H9 (cell line): ENCODE measurements around the gene FOXD1. TPM values are rescaled to one million over a fixed set of nuclear protein-coding genes. Genes with fewer than 3 reads are reported as not detected.
A peak's percentile ranks its signal among the peaks of the same experiment; 100 is the strongest.

Experiments
- DNase-seq: peaks from one replicate; pipeline ENCODE4 v3.0.0-alpha.2; 2017
- H2AFZ ChIP-seq: one replicate; pipeline ENCODE4 v1.6.1; 2013; ENCODE audit warnings: mild to moderate bottlenecking, low read length, control low read depth, moderate library complexity
- H2AK5ac ChIP-seq: 2 replicates; pipeline ENCODE4 v1.6.1; 2013; ENCODE audit warnings: low read length, control low read depth, mixed read lengths; ENCODE audit not compliant: insufficient read length
- H2BK120ac ChIP-seq: one replicate; pipeline ENCODE4 v1.6.1; 2013; ENCODE audit warnings: low read depth, mild to moderate bottlenecking, low read length, control low read depth, inconsistent platforms; ENCODE audit not compliant: poor library complexity, severe bottlenecking
- H2BK12ac ChIP-seq: 2 replicates; pipeline ENCODE4 v1.6.1; 2013; ENCODE audit warnings: low read length, control low read depth, mixed read lengths, low read depth; ENCODE audit not compliant: insufficient read length
- H2BK15ac ChIP-seq: 2 replicates; pipeline ENCODE4 v1.6.1; 2013; ENCODE audit warnings: low read depth, low read length, control low read depth
- H2BK20ac ChIP-seq: one replicate; pipeline ENCODE4 v1.6.1; 2013; ENCODE audit warnings: low read depth, mild to moderate bottlenecking, low read length, control low read depth, inconsistent platforms; ENCODE audit not compliant: poor library complexity, severe bottlenecking
- H2BK5ac ChIP-seq: 2 replicates; pipeline ENCODE4 v1.6.1; 2013; ENCODE audit warnings: low read length, control low read depth, mixed read lengths; ENCODE audit not compliant: insufficient read length
- H3K14ac ChIP-seq: 2 replicates; pipeline ENCODE4 v1.6.1; 2013; ENCODE audit warnings: low read length, control low read depth; ENCODE audit not compliant: insufficient read depth
- H3K18ac ChIP-seq: 2 replicates; pipeline ENCODE4 v1.6.1; 2013; ENCODE audit warnings: low read depth, mild to moderate bottlenecking, mixed read lengths, low read length, control low read depth; ENCODE audit not compliant: insufficient read length
- H3K23ac ChIP-seq: 2 replicates; pipeline ENCODE4 v1.6.1; 2013; ENCODE audit warnings: low read length, control low read depth, mixed read lengths, low read depth; ENCODE audit not compliant: insufficient read length
- H3K23me2 ChIP-seq: 2 replicates; pipeline ENCODE4 v1.6.1; 2013; ENCODE audit warnings: low read depth, mild to moderate bottlenecking, mixed read lengths, low read length, control low read depth; ENCODE audit not compliant: insufficient read length, poor library complexity, severe bottlenecking
- H3K27ac ChIP-seq: 2 replicates; pipeline ENCODE4 v1.5.1; 2013; ENCODE audit warnings: low read length, control low read depth, mixed read lengths, low read depth; ENCODE audit not compliant: insufficient read length
- H3K27me3 ChIP-seq: 2 replicates; pipeline ENCODE4 v1.6.1; 2013; ENCODE audit warnings: low read length, control low read depth, inconsistent platforms; ENCODE audit not compliant: insufficient read depth
- H3K4ac ChIP-seq: 2 replicates; pipeline ENCODE4 v1.6.1; 2013; ENCODE audit warnings: low read depth, mild to moderate bottlenecking, control low read depth, inconsistent platforms, low read length, moderate library complexity
- H3K4me1 ChIP-seq: 2 replicates; pipeline ENCODE4 v1.6.1; 2013; ENCODE audit warnings: low read length, control low read depth, inconsistent platforms; ENCODE audit not compliant: insufficient read depth
- H3K4me2 ChIP-seq: 2 replicates; pipeline ENCODE4 v1.6.1; 2013; ENCODE audit warnings: low read length, control low read depth, mixed read lengths; ENCODE audit not compliant: insufficient read length, insufficient read depth
- H3K56ac ChIP-seq: 2 replicates; pipeline ENCODE4 v1.6.1; 2013; ENCODE audit warnings: low read depth, mild to moderate bottlenecking, mixed read lengths, low read length, control low read depth; ENCODE audit not compliant: insufficient read length
- H3K79me1 ChIP-seq: 2 replicates; pipeline ENCODE4 v1.6.1; 2013; ENCODE audit warnings: low read depth, mild to moderate bottlenecking, moderate library complexity, low read length, control low read depth, inconsistent platforms; ENCODE audit not compliant: insufficient read depth, poor library complexity, severe bottlenecking
- H3K79me2 ChIP-seq: 2 replicates; pipeline ENCODE4 v1.6.1; 2013; ENCODE audit warnings: low read length, control low read depth, inconsistent platforms; ENCODE audit not compliant: insufficient read depth
- H3K9ac ChIP-seq: 2 replicates; pipeline ENCODE4 v1.6.1; 2013; ENCODE audit warnings: low read length, control low read depth, mixed read lengths; ENCODE audit not compliant: insufficient read length; ENCODE audit errors: extremely low read depth
- H3K9me3 ChIP-seq: one replicate; pipeline ENCODE4 v1.6.1; 2013; ENCODE audit warnings: low read depth, low read length, inconsistent platforms; ENCODE audit not compliant: control insufficient read depth
- H3T11ph ChIP-seq: one replicate; pipeline ENCODE4 v1.6.1; 2013; ENCODE audit warnings: mild to moderate bottlenecking, low read length, control low read depth, inconsistent platforms
- H4K20me1 ChIP-seq: one replicate; pipeline ENCODE4 v1.6.1; 2013; ENCODE audit not compliant: control insufficient read depth, insufficient read length, insufficient read depth
- H4K5ac ChIP-seq: 2 replicates; pipeline ENCODE4 v1.6.1; 2013; ENCODE audit warnings: low read depth, mild to moderate bottlenecking, mixed read lengths, low read length, control low read depth; ENCODE audit not compliant: insufficient read length
- H4K8ac ChIP-seq: replicated peaks from 2 replicates; pipeline ENCODE4 v1.6.1; 2013; ENCODE audit warnings: low read length, control low read depth, mixed read lengths, low read depth; ENCODE audit not compliant: insufficient read length
- H4K91ac ChIP-seq: 2 replicates; pipeline ENCODE4 v1.6.1; 2013; ENCODE audit warnings: low read depth, mild to moderate bottlenecking, moderate library complexity, mixed read lengths, low read length, control low read depth; ENCODE audit not compliant: insufficient read length
- H3K27ac Mint-ChIP-seq, 3 experiments: 2 replicates in 2 of 3; 3 replicates in 1 of 3; pipeline ENCODE4 v1.8.0; 2020 to 2021; ENCODE audit warnings: mixed read lengths in 3 of 3, mild to moderate bottlenecking in 1 of 3, moderate library complexity in 1 of 3
- H3K27me3 Mint-ChIP-seq: 2 replicates; pipeline ENCODE4 v1.8.0; 2021; ENCODE audit warnings: low read depth, mild to moderate bottlenecking, moderate library complexity, mixed read lengths
- H3K36me3 Mint-ChIP-seq, 3 experiments: 2 replicates in 2 of 3; 3 replicates in 1 of 3; pipeline ENCODE4 v1.8.0; 2020 to 2021; ENCODE audit warnings: low read depth in 3 of 3, mixed read lengths in 3 of 3; ENCODE audit not compliant: insufficient read depth in 1 of 3
- H3K4me1 Mint-ChIP-seq, 2 experiments: 2 replicates each; pipeline ENCODE4 v1.8.0; 2020; ENCODE audit warnings: mixed read lengths in 2 of 2
- H3K4me3 Mint-ChIP-seq, 2 experiments: 2 replicates in 1 of 2; 3 replicates in 1 of 2; pipeline ENCODE4 v1.8.0; 2020 to 2021; ENCODE audit warnings: mild to moderate bottlenecking in 2 of 2, mixed read lengths in 2 of 2, moderate library complexity in 1 of 2
- H3K9me3 Mint-ChIP-seq, 2 experiments: 2 replicates in 1 of 2; 3 replicates in 1 of 2; pipeline ENCODE4 v1.8.0; 2020; ENCODE audit warnings: mild to moderate bottlenecking in 2 of 2, mixed read lengths in 2 of 2, moderate library complexity in 1 of 2
- WGBS: extraction: QIAGEN DNeasy Blood & Tissue Kit; methylation state at CpG from one replicate; pipeline ENCODE4 v1.1.7; 2013; ENCODE audit warnings: missing lambda C conversion rate, low lambda C conversion rate, mixed read lengths; ENCODE audit not compliant: insufficient read length; ENCODE audit errors: extremely low coverage; 5-methylcytosine and 5-hydroxymethylcytosine counted together
- total RNA-seq: library from RNA; stranded (reverse); gene quantifications from 2 replicates; pipeline ENCODE4 v1.2.1, GENCODE V29; 2021
- TF ChIP-seq, protein P1 (sequence below): fragments of 200-600 bp; sonication (generic); conservative IDR thresholded peaks from 3 replicates; pipeline ENCODE4 v1.8.0; 2021; ENCODE audit warnings: antibody characterized with exemption, mild to moderate bottlenecking

Gene FOXD1
- total RNA-seq, 1 experiment from 2014 or later: 0.20 TPM

DNA sequence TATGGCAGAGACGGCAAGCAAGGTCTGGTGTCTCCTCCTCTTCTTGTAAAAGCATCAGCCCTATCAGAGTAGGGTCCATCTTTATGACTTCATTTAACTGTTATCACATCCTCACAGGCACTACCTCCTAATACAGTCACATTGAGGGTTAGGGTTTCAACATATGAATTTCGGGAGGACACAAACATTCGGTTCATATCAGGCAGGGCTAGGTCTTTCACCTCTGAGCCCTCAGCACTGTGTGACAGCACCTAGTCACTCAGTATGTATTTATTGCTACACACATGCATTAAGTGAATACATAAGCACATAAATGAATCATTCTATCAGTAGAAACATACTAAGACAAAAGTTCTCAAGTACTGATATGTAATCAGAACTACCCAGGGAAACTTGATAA is 40.2 kb upstream of the FOXD1 start:
- Histone ChIP-seq H4K91ac (no peak overlapping the region), H4K20me1 (no peaks in the 10 kb centered on the region), H2AFZ (no peak overlapping the region), H3K79me1 (no peaks in the 10 kb centered on the region), H3K56ac (no peak overlapping the region), H3K23ac (no peak overlapping the region), H3K4ac (no peak overlapping the region), H3K4me2 (no peak overlapping the region), H3K27ac (peak overlapping the region; percentile 98), H3K9me3 (no peaks in the 10 kb centered on the region), H3K27me3 (no peaks in the 10 kb centered on the region), H4K8ac (no peak overlapping the region), H2BK5ac (no peak overlapping the region), H3K23me2 (no peaks in the 10 kb centered on the region), H2AK5ac (no peak overlapping the region), H2BK15ac (0 out of 2 replicates have a peak overlapping the region, but pooled peaks have one; percentile 29), H3K79me2 (no peaks in the 10 kb centered on the region), H3K14ac (no peak overlapping the region; the same call in 1 of the 2 replicates), H4K5ac (peak overlapping the region; percentile 58), H3T11ph (peak overlapping the region; percentile 88), H2BK20ac (peak overlapping the region; percentile 84), H3K9ac (no peak overlapping the region), H2BK120ac (no peak overlapping the region), H2BK12ac (peak overlapping the region; percentile 86), H3K4me1 (peaks cover 19% of the 10 kb centered on the region; the same call in 1 of the 2 replicates), H3K18ac (peak overlapping the region; percentile 63)
- Mint-ChIP-seq H3K27me3 (peaks cover 2% of the 10 kb centered on the region; the same call in 1 of the 2 replicates), H3K27ac (peak overlapping the region; percentile 96 to 99 (median 99)), H3K36me3 (peaks cover 0 to 4% (median 0%) of the 10 kb centered on the region in 3 experiments; a peak in 2 of 7 replicates), H3K9me3 (peaks cover 0 to 3% of the 10 kb centered on the region in 2 experiments; a peak in 1 of 5 replicates), H3K4me3 (peak overlapping the region in 1 of 2 experiments; percentile 24; a peak in 2 of 5 replicates), H3K4me1 (peaks cover 51 to 68% of the 10 kb centered on the region in 2 experiments)
- no CpG with 5 or more reads among the region's 3 CpGs for WGBS
- TF ChIP-seq, protein P1, sequence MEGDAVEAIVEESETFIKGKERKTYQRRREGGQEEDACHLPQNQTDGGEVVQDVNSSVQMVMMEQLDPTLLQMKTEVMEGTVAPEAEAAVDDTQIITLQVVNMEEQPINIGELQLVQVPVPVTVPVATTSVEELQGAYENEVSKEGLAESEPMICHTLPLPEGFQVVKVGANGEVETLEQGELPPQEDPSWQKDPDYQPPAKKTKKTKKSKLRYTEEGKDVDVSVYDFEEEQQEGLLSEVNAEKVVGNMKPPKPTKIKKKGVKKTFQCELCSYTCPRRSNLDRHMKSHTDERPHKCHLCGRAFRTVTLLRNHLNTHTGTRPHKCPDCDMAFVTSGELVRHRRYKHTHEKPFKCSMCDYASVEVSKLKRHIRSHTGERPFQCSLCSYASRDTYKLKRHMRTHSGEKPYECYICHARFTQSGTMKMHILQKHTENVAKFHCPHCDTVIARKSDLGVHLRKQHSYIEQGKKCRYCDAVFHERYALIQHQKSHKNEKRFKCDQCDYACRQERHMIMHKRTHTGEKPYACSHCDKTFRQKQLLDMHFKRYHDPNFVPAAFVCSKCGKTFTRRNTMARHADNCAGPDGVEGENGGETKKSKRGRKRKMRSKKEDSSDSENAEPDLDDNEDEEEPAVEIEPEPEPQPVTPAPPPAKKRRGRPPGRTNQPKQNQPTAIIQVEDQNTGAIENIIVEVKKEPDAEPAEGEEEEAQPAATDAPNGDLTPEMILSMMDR: no peak
- DNase-seq: no peak
